ENCODE measurements around the gene TPP1. TPM values are rescaled to one million over a fixed set of nuclear protein-coding genes. Genes with fewer than 3 reads are reported as not detected.

The TPP1 gene
- total and polyA plus RNA-seq, 11 donors: 38.5 to 169 (median 79.7) TPM

DNA sequence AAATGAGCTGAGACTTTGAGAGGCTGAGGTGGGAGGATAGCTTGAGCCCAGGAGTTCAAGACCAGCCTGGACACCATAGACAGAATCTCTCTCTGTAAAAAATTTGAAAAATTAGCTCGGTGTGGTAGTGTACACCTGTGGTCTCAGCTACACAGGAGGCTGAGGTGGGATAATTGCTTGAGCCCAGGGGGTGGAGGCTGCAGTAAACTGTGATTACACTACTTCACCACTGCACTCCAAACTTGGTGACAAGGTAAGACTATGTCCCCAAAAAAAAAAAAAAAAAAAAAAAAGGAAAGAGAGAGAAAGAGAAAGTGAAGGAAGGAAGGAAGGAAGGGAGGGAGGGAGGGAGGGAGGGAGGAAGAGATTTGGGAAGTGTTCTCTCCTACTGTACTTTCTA, 41.1 kb downstream of the TPP1 start:
- WGBS, 4 donors: 77 to 100% (median 91%) methylated on average over 1 of the region's 1 CpG
- Histone ChIP-seq H3K9me3 (peaks cover 0 to 11% (median 4%) of the 10 kb centered on the region in 12 donors), H3K36me3 (no peaks in the 10 kb centered on the region), H3K4me3 (no peak overlapping the region), H3K4me1 (peaks cover 8 to 24% (median 18%) of the 10 kb centered on the region in 12 donors), H3K27me3 (no peaks in the 10 kb centered on the region), H3K27ac (no peak overlapping the region)
- ATAC-seq (no peak), DNase-seq (no peak)
- TF ChIP-seq, protein P1, sequence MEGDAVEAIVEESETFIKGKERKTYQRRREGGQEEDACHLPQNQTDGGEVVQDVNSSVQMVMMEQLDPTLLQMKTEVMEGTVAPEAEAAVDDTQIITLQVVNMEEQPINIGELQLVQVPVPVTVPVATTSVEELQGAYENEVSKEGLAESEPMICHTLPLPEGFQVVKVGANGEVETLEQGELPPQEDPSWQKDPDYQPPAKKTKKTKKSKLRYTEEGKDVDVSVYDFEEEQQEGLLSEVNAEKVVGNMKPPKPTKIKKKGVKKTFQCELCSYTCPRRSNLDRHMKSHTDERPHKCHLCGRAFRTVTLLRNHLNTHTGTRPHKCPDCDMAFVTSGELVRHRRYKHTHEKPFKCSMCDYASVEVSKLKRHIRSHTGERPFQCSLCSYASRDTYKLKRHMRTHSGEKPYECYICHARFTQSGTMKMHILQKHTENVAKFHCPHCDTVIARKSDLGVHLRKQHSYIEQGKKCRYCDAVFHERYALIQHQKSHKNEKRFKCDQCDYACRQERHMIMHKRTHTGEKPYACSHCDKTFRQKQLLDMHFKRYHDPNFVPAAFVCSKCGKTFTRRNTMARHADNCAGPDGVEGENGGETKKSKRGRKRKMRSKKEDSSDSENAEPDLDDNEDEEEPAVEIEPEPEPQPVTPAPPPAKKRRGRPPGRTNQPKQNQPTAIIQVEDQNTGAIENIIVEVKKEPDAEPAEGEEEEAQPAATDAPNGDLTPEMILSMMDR (IDR thresholded peaks at IDR 0.05): no peak
- TF ChIP-seq POLR2A (IDR thresholded peaks at IDR 0.05): no peak
- intact Hi-C loops (cut with DNase I): no loop called here

DNA sequence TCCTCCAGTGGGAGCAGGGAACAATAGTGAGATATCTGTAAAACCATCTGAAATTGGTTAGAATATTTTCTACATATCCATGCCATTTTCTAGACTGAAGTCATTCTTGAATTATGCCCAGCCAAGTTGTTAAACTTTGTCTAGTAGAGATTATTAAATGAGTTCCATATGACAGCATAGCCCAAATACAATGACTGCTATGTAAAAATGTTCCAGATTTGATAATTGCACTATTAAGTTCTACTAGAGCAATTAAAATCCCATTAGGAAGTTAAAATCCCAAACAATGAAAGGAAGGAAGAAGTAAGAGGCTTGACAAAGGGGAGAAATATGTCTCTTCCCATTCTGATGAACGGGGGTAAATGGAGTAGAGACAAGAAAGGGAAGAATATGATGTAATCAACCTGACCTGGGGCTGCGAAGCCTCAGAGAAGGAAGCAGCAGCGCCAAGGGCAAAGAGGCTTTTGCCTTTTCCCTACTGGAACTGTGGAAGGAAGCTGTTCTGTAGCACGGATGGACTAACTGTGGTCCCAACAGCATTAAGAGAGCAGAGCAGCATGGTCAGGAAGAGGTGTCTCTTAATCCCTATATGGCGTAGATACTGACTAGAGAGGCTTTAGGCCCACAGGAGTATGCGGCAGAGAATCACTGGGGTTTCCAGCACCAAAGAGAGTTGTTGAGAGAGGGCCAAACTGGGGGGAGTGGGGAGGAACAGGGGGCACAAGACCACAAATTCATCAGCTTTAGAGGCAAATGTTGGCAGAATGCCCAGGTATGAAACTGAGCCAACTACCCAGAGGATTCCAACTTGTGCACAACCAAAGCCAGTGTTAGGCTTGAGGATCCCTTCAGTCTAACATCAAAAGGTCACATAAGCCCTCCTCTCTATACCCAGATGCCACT, 42.5 kb downstream of the TPP1 start:
- Histone ChIP-seq H3K4me1 (peaks cover 8 to 24% (median 18%) of the 10 kb centered on the region in 12 donors), H3K4me3 (no peak overlapping the region), H3K27me3 (no peaks in the 10 kb centered on the region), H3K36me3 (no peaks in the 10 kb centered on the region), H3K27ac (peak overlapping the region; percentile 21 to 83 (median 63)), H3K9me3 (no peaks in the 10 kb centered on the region)
- ATAC-seq (peak; percentile 64 to 79 (median 75)), DNase-seq (peak in 3 of 5 donors; percentile 36 to 60 (median 46))
- intact Hi-C loops (cut with DNase I): no loop called here
- no peak for TF ChIP-seq POLR2A (IDR thresholded peaks at IDR 0.05)
- TF ChIP-seq, protein P1 (IDR thresholded peaks at IDR 0.05): no peak
- 21 to 28% (median 25%) methylated on average over 5 to 6 of the region's 6 CpGs for WGBS, 4 donors

DNA sequence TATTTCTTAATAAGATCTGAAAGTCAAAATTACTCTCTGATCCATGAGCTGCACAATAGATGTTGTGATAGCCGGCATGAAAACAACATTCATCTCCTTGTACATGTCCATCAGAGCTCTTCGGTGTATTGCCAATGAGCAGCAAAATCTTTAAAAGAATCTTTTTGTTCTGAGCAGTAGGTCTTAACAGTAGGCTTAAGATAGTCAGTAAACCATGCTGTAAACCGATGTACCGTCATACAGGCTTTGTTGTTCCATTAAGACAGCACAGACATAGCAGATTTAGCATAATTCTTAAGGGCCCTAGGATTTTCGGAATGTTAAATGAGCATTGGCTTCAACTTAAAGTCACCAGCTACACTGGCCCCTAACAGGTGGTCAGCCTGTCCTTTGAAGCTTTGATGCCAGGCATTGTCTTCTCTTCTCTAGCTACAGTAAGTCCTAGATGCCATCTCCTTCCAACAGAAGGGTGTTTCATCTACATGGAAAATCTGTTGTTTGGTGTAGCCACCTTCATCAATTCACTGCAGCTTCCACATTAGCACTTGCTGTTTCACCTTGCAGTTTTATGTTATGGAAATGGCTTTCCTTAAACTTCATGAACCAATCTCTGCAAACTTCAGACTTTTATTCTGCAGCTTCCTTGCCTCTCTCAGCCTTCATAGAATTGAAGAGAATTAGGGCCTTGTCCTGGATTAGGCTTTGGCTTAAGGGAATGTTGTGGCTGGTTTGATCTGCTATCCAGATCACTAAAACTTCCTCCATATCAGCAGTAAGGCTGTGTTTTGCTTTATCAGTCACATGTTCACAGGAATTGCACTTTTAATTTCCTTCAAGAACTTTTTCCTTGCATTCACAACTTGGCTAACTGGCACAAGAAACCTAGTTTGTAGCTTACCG, 44.2 kb downstream of the TPP1 start:
- WGBS, 4 donors: 87 to 93% (median 88%) methylated on average over 6 of the region's 6 CpGs
- ATAC-seq: no peak
- TF ChIP-seq POLR2A (IDR thresholded peaks at IDR 0.05): no peak
- TF ChIP-seq, protein P1 (IDR thresholded peaks at IDR 0.05): no peak
- Histone ChIP-seq H3K4me1 (peaks cover 8 to 24% (median 18%) of the 10 kb centered on the region in 12 donors), H3K9me3 (no peaks in the 10 kb centered on the region), H3K36me3 (peaks cover 0 to 5% (median 0%) of the 10 kb centered on the region in 9 donors), H3K4me3 (no peak overlapping the region), H3K27ac (no peak overlapping the region), H3K27me3 (no peaks in the 10 kb centered on the region)
- intact Hi-C loops (cut with DNase I): no loop called here
- no peak for DNase-seq

DNA sequence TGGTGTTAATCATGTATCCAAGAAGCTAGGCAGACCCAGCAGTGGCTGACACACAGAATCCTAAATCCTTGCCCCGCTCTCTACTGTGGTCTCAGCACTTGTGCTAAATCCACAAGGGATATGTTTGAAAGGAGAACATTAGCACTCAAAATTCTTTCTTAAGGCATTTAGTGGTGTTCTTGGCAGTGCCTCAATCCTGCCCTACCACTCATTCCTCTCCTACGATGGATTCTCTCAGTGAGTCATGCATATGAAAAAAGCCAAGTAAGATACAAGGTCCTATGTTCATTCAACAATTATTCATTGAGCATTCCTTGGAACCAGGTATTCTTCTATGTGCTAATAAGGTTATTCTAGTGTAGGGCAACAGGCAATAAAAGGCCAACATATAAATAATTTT, 47.0 kb downstream of the TPP1 start:
- ATAC-seq (no peak), DNase-seq (no peak)
- H3K27me3 ChIP-seq: no peaks in the 10 kb centered on the region
- H3K4me1 ChIP-seq: peaks cover 5 to 30% (median 21%) of the 10 kb centered on the region in 12 donors
- H3K36me3 ChIP-seq: peaks cover 0 to 5% (median 0%) of the 10 kb centered on the region in 9 donors
- H3K9me3 ChIP-seq: no peaks in the 10 kb centered on the region
- WGBS, 4 donors: 77 to 84% (median 79%) methylated on average over 2 of the region's 2 CpGs
- TF ChIP-seq, protein P1 (IDR thresholded peaks at IDR 0.05): no peak
- no peak for TF ChIP-seq POLR2A (IDR thresholded peaks at IDR 0.05)
- no peak overlapping the region for H3K27ac ChIP-seq
- intact Hi-C loops (cut with DNase I): no loop called here
- H3K4me3 ChIP-seq: no peak overlapping the region
